Stimulated activated CD4-positive, alpha-beta T cell treated with anti-CD3 and anti-CD28 coated beads, TNF-alpha, amount 100 ng/mL, for 24 hours (primary cell): Measurements from ENCODE around the gene KCTD12.

Experiments used
- DNase-seq, 3 experiments: peaks; one replicate each; pipeline ENCODE4 v3.0.0-alpha.2; 2020; ENCODE audit warnings: low read depth in 3 of 3

Gene KCTD12

DNA sequence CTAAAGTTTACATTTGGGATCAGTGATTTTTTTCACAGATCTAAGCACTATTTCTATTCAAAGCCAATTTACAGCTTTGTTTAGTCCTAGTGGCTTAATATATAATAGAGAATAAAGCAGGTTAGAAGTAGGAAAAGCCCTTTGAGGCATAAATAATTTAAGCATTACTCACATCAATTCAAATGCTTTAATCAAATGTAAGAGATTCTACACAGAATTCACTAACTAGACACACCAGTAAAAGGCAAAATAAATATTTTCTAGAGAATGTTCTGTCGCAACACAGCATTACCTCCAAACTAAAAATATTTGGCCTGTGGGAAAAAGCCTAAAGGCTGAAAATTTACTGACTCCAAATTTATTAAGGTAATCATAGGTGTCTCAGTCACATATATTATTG is 31.3 kb downstream of the KCTD12 start:
- DNase-seq, result no peak

GRCh38 chr13:76853921-76854608 is 32.1 kb downstream of the KCTD12 start:
- DNase-seq, result no peak

DNA sequence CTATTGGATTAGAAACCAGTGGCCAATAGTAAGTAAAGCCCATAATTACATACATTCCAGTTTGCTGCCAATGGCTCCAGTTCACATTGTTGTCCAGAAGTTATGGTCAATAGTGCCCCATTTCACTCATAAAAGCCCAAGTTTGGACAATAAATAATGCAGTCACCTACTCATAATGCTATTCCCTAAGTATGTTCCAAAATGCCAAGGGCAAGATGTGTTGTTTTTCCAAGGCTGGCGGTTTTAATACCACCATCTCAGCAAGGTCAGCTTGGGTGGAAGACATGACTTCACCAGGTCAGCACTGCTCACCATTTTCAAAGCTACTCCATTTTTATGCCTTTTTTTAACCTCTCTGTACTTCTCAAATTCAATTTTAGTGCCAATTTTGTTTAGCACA is 32.7 kb downstream of the KCTD12 start:
- no peak for DNase-seq

- DNase-seq, result no peak
Measured at GRCh38 chr13:76852986-76853385, 33.2 kb downstream of the KCTD12 start.

DNA sequence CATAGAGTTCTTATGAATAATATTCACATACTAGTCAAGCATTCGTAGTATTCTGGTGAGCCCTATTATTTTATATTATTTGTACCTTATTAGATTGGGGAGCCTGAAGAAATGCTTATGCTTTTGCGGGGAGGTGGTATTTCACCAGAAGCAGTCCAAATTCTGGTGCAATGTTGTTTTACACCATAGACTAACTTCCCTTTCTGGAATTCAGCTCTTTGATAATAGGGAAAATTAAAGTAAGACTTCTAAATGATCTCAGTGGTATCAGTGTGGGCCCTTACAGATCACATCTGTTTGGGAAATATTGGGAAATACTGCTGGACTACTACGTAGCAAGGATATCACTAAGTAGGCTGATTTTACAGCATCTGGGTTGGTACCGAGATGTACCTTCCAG is 34.2 kb downstream of the KCTD12 start:
- no peak for DNase-seq

- DNase-seq, result no peak
Measured at GRCh38 chr13:76849493-76849892, 36.7 kb downstream of the KCTD12 start.

GRCh38 chr13:76848596-76848995 is 37.6 kb downstream of the KCTD12 start:
- no peak for DNase-seq

DNA sequence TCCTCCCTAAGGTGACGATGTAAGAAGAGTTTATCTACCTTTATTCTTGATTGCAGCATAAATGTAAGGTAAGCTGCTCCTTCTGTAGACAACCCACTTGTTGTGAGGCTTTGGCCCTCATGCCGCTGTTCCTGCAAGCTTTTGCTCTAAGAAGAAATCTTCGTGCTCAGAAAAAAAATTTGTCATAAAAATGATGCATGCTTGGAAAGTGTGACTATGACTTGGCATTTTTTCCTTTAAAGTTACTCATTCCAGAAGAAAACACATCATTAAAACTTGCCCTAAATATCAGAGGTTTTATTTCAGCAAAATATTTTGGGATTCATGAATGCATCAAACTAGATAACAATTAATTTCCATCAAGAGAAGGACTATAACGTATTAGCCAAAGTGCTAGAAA is 39.8 kb downstream of the KCTD12 start:
- no peak for DNase-seq

GRCh38 chr13:76845865-76846264 is 40.3 kb downstream of the KCTD12 start:
- DNase-seq, result no peak

DNA sequence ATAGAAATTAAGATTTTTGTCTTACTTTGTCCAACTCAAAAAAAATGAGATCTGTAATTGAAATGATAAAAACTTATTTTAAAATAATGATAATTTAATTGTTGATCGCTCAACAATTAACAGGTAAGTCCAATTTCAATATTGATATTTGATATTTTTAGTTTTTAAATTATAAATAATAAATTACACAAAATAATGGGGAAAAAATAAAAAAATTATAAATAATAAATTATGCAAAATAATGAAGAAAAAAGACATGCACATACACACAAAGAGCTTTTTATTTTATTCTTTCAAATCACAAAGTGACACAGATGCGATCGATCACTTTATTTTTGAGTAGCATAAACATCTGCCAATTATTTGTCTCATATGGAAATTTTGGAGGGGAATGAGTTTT is 40.8 kb downstream of the KCTD12 start:
- no peak for DNase-seq

GRCh38 chr13:76837801-76838200 is 48.4 kb downstream of the KCTD12 start:
- DNase-seq, result no peak

- no peak for DNase-seq
Measured at GRCh38 chr13:76836311-76836710, 49.9 kb downstream of the KCTD12 start.

DNA sequence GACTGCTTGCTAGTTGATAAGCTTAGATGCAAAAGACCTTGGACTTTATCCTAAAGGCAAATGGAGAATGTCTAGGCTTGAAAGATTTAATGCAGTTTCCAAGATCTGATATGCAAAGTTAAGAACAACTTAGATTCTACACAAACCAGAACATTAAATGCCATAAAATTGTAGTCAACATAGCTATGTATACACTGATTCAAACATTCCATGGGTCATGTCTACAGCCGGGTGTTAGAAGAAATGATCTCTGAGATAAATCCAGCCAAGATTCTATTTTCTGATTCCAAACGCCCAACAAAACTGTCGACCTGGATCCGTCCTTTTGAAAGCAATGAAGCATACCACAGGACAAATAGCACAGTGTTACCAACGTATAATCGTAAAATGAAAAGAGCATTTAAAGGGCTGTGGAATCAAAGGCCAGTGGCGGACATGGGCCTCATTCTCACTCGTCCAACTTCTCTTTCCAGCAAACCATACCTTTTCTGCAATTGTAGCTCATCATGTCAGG is 52.7 kb downstream of the KCTD12 start:
- DNase-seq, result no peak

- DNase-seq, result no peak
Measured at GRCh38 chr13:76832258-76832988, 53.8 kb downstream of the KCTD12 start.

DNA sequence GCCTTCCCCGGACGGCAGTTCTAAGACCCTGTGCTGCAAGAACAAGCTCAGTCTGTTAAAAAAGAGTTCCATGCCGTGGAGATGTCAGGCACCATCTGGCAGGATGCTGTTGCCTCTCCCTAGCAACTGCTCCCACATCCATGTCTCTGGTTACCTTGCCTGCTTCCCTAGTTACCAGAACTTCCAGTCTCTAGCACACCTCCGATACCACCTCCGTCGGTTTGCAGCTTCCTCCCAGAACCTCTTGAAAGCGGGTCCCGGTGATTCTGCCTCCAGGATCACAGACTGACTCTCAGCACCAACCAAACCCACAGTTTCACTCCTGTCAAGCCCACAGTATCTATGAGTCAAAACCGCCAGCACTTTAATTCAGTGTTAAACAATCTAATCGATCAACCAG is 55.4 kb downstream of the KCTD12 start:
- DNase-seq, result no peak
